Spinal cord (tissue), 10 donors: Measurements from ENCODE around the gene ALOX12. TPM values are rescaled to one million over a fixed set of nuclear protein-coding genes. Genes with fewer than 3 reads are reported as not detected.
A peak's percentile ranks its signal among the peaks of the same experiment; 100 is the strongest.

Source experiments
- DNase-seq, 6 donors: peaks; one replicate each; pipeline versions ENCODE4 v3.0.0 to v3.0.0-alpha.2; 2013 to 2015; ENCODE audit warnings: low spot score in 6 of 6, low read depth in 4 of 6
- H3K27ac ChIP-seq: one replicate; pipeline ENCODE4 v1.5.1; 2013; ENCODE audit warnings: low read depth, low read length, control low read depth
- H3K27me3 ChIP-seq: one replicate; pipeline ENCODE4 v1.6.1; 2013; ENCODE audit warnings: low read length; ENCODE audit not compliant: control insufficient read depth, insufficient read depth
- H3K36me3 ChIP-seq: one replicate; pipeline ENCODE4 v1.6.1; 2013; ENCODE audit warnings: low read length; ENCODE audit not compliant: control insufficient read depth, insufficient read depth
- H3K4me1 ChIP-seq: one replicate; pipeline ENCODE4 v1.6.1; 2013; ENCODE audit warnings: low read length; ENCODE audit not compliant: control insufficient read depth, insufficient read depth
- H3K4me3 ChIP-seq: one replicate; pipeline ENCODE4 v1.5.1; 2013; ENCODE audit warnings: low read depth, low read length, control low read depth
- H3K9me3 ChIP-seq: one replicate; pipeline ENCODE4 v1.6.1; 2013; ENCODE audit warnings: low read length; ENCODE audit not compliant: control insufficient read depth, insufficient read depth
- WGBS: methylation state at CpG from one replicate; pipeline ENCODE4 v1.1.5; 2013; ENCODE audit warnings: missing lambda C conversion rate; ENCODE audit not compliant: insufficient coverage; 5-methylcytosine and 5-hydroxymethylcytosine counted together
- polyA plus RNA-seq, 2 donors: library from polyadenylated mRNA; unstranded; fragments of 120-200 nt; gene quantifications; one replicate each; pipeline ENCODE4 v1.2.1, GENCODE V29; 2013; ENCODE audit not compliant: insufficient read length in 2 of 2
- total RNA-seq, 2 donors: library from RNA; depleted of rRNA in 1 of 2; stranded (reverse); fragments of 120-200 nt in 1 of 2; fragments of >200 nt in 1 of 2; gene quantifications; one replicate each; pipeline versions ENCODE4 v1.2.3 to v1.2.4, GENCODE V29; 2013 to 2014
- donor health status: healthy.

ALOX12 gene
- total and polyA plus RNA-seq, 4 donors, result 0.59 to 2.7 (median 1.3) TPM; not detected in 1

DNA sequence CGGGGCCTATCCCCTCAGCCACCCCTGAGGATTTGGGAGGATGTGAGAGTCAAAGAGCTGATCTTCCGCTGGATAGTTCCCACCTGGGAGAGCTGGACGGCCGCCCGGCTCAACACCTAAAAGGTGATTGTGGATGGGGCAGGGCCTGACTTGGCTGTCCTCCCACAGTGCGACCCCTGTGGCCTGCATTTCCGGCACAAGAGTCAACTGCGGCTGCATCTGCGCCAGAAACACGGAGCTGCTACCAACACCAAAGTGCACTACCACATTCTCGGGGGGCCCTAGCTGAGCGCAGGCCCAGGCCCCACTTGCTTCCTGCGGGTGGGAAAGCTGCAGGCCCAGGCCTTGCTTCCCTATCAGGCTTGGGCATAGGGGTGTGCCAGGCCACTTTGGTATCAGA, 31.5 kb downstream of the ALOX12 start:
- no peak for DNase-seq
- H3K9me3 ChIP-seq, result no peaks in the 10 kb centered on the region
- H3K27ac ChIP-seq, result no peak overlapping the region
- WGBS, result 72% methylated on average over 9 of the region's 13 CpGs
- H3K4me3 ChIP-seq, result no peak overlapping the region
- peaks cover 21% of the 10 kb centered on the region for H3K27me3 ChIP-seq
- H3K4me1 ChIP-seq, result peaks cover 20% of the 10 kb centered on the region
- no peaks in the 10 kb centered on the region for H3K36me3 ChIP-seq

DNA sequence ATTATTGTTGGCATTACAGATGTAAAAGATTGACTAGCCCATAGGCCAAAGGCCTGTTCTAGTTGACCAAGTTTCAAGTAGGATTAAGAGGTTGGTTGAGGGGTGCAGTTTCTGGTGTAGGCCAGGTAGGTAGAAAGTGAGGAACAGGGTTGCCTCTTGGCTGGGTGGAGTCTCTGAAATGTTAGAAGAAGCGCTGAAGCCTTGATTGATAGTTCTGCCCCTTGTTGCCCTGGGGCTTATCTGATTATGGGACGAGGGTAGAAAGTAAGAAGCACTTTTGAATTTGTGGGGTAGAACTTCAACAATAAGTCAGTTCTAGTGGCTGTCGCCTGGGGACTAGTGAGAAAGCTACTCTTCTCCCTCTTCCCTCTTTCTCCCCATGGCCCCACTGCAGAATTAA, 33.2 kb downstream of the ALOX12 start:
- 100% methylated on average over 1 of the region's 3 CpGs for whole genome bisulfite sequencing
- no peak for DNase-seq
- no peaks in the 10 kb centered on the region for H3K36me3 ChIP-seq
- H3K4me3 ChIP-seq, result no peak overlapping the region
- H3K9me3 ChIP-seq, result no peaks in the 10 kb centered on the region
- H3K4me1 ChIP-seq, result peaks cover 4% of the 10 kb centered on the region
- H3K27ac ChIP-seq, result peak overlapping the region; percentile 12
- peaks cover 4% of the 10 kb centered on the region for H3K27me3 ChIP-seq

DNA sequence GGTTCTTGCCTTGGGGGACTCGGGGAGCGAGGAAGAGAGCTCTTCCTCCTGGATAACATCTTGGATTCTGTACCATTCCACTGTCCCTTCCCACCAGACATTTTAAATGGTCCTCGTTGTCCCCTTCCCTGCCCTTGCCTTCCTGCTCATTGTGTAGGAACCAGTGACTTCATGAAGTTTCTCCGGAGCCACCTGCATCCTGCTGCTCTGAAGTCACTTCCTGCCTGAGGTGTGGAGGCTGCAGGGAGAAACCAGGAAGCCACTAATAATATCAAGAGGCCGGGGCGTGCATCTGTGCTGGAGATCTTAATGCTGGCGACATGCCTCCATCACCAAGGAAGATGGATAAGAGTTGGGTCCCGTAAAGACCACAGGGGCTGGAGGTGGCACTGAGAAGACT, 33.8 kb downstream of the ALOX12 start:
- H3K9me3 ChIP-seq, result no peaks in the 10 kb centered on the region
- no peaks in the 10 kb centered on the region for H3K4me1 ChIP-seq
- WGBS, result 89% methylated on average over 7 of the region's 8 CpGs
- H3K27me3 ChIP-seq, result no peaks in the 10 kb centered on the region
- H3K36me3 ChIP-seq, result no peaks in the 10 kb centered on the region
- no peak for DNase-seq
- H3K27ac ChIP-seq, result peak overlapping the region; percentile 11
- no peak overlapping the region for H3K4me3 ChIP-seq

DNA sequence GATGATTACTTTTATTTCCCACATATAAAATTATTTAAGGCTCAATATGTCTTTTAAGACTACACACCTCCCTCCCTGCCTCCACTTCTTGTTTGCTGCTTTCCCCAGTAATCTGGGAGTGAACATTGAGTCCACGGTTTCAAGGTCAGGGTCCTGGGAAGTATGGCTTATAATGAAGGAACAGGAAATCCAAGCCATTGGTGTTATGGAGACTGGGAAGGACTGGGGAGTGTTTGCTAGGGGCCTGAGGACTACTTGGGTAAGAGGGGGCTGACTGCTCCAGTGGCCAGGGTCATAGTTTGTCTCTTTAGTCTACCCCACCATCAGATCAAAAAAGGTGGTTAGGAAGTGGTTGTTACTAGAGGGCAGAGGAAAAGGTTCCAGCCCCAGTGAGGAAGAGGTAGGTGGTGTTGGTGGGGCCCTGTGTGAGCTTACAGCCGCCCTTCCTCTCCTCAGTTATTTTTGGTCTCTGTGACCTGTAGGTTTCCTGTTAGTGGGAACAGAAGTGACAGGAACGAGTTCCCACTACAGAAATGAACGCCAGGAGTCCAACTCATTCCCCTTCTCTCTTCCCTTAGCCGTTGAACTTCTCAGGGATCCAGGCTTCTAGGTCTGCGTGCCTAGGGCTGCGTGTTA, 39.2 kb downstream of the ALOX12 start:
- no peak for DNase-seq
- Histone ChIP-seq H3K27me3 (no peaks in the 10 kb centered on the region), H3K36me3 (no peaks in the 10 kb centered on the region), H3K9me3 (no peaks in the 10 kb centered on the region), H3K4me3 (peak overlapping the region; percentile 85), H3K27ac (peak overlapping the region; percentile 81), H3K4me1 (peaks cover 29% of the 10 kb centered on the region)
- WGBS, result 4% methylated on average over 5 of the region's 7 CpGs

DNA sequence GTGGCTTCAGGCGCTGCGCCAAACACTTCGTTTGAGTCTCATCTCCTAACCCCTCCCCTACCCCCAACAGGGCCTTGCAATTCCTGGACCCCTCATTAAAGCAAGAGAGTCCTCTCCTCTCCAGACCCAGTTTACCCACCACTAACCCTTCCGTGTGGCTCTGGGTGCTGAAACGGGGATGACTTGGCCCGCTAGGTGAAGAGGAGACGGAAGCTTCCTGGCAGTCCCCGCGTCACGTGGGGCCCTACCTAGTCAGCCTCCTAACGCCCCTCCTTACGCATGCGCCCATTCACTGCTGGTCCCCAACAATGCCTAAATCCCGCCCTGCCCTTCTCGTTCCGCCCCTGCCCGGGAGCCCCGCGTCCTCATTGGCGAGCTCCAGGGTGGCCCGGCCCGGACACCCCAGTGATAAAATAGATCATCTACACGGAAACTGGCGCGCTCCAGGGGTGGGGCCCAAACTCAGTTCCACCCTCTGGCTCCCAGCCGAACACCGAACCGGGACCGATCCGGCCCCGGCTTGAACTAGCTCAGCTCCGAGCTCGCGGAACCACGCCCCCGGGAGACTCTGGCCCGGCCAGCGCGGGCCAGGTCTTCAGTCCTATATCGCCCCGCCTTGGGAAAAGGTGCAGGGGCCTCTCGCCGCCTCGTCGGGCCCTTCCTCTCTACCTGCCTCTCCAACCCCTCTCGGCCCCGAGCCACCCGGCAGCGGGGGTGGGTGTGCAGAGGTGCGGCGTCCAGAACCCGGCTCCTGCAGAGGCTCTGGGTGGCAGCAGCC, 39.9 kb downstream of the ALOX12 start, which contains the start of gene SLC16A13:
TSS of gene SLC16A13 (plus strand) at position 425 of the 778 bp plus-strand sequence. CDS start 368 bp downstream, outside the sequence.
- Histone ChIP-seq H3K27me3 (no peaks in the 10 kb centered on the region), H3K4me1 (peaks cover 29% of the 10 kb centered on the region), H3K4me3 (peak within 1 kb of the TSS; percentile 85), H3K27ac (peak within 1 kb of the TSS; percentile 81), H3K9me3 (no peaks in the 10 kb centered on the region), H3K36me3 (no peaks in the 10 kb centered on the region)
- under 1% methylated on average over 51 of the region's 52 CpGs for WGBS
- peak in 5 of 6 donors; percentile 87 to 99 (median 93) for DNase-seq

DNA sequence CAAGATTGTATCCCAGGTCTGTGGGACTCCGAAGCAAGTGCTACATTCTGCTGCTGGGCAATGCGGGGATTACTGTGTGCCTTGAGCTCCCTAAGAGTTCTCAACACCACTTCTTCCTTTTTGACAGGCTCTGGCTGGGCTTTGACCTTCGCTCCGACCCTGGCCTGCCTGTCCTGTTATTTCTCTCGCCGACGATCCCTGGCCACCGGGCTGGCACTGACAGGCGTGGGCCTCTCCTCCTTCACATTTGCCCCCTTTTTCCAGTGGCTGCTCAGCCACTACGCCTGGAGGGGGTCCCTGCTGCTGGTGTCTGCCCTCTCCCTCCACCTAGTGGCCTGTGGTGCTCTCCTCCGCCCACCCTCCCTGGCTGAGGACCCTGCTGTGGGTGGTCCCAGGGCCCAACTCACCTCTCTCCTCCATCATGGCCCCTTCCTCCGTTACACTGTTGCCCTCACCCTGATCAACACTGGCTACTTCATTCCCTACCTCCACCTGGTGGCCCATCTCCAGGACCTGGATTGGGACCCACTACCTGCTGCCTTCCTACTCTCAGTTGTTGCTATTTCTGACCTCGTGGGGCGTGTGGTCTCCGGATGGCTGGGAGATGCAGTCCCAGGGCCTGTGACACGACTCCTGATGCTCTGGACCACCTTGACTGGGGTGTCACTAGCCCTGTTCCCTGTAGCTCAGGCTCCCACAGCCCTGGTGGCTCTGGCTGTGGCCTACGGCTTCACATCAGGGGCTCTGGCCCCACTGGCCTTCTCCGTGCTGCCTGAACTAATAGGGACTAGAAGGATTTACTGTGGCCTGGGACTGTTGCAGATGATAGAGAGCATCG, 42.4 kb downstream of the ALOX12 start:
- Histone ChIP-seq H3K27ac (no peak overlapping the region), H3K27me3 (peaks cover 15% of the 10 kb centered on the region), H3K4me1 (peaks cover 47% of the 10 kb centered on the region), H3K36me3 (no peaks in the 10 kb centered on the region), H3K9me3 (no peaks in the 10 kb centered on the region), H3K4me3 (no peak overlapping the region)
- 82% methylated on average over 19 of the region's 19 CpGs for WGBS
- DNase-seq, result no peak

DNA sequence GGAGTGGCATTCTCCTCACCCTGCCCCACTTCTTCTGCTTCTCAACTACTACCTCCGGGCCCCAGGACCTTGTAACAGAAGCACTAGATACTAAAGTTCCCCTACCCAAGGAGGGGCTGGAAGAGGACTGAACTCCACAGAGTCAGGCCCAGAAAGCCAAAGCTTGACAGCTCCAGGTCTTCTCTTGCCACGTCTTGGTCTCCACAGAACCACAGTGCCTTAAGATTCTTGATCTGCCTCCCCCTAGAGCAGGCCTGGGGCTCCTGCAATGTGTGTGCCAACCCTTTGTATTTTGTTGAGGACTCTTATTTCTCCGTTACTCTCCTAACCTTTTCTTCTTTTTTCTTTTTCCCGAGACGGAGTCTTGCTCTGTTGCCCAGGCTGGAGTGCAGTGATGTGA, 44.0 kb downstream of the ALOX12 start:
- Histone ChIP-seq H3K4me1 (peaks cover 56% of the 10 kb centered on the region), H3K4me3 (no peak overlapping the region), H3K27ac (no peak overlapping the region), H3K9me3 (no peaks in the 10 kb centered on the region), H3K27me3 (peaks cover 31% of the 10 kb centered on the region), H3K36me3 (no peaks in the 10 kb centered on the region)
- WGBS, result 86% methylated on average over 5 of the region's 5 CpGs
- no peak for DNase-seq

DNA sequence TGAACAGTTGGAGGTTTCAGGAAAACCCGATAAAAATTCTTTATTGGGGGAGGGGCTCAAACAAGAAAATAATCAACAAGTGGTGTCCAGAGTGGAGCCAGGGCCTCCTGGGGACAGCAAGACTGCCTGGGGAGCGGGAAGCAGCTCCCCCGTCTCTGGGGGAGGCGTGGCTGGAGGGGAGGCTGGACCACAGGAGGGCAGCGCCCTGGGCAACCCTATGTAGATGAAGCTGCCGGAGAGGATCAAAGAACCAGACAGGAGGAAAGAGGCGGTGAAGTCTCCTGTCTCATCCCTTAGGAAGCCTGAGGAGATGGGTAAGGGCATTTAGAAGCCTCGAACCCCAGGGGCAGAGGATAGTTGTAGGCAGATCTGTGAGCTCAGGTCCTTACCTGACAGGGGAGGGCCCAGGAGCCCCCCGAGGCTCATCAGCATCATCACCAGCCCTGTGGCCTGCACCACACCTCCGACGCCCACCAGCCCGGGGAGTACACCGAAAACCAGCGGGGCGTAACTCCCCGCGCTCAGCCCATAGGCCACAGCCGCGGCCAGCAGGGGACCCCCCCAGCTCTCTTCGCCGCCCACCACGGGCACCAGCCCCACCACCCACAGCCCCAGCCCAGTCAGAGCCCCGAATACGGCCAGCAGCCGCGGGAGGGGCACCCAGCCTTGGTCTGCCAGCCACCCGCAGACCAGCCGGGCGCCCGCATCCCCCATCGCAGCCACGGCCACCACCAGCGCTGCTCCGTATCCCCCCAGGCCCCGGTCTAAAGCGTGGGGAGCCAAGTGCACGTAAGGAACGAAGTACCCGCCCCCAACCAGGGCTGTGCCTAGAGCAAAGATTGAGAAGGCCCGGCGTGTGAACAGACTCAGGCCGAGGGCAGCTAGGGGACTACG, 46.0 kb downstream of the ALOX12 start:
- Histone ChIP-seq H3K9me3 (no peaks in the 10 kb centered on the region), H3K4me3 (no peak overlapping the region), H3K4me1 (peaks cover 49% of the 10 kb centered on the region), H3K36me3 (no peaks in the 10 kb centered on the region), H3K27me3 (peaks cover 44% of the 10 kb centered on the region), H3K27ac (no peak overlapping the region)
- WGBS, result 14% methylated on average over 41 of the region's 43 CpGs
- peak in 1 of 6 donors; percentile 15 for DNase-seq
